GM23338 (cell line): ENCODE data around the gene CNTRL. TPM values are rescaled to one million over a fixed set of nuclear protein-coding genes. Genes with fewer than 3 reads are reported as not detected.
A peak's percentile ranks its signal among the peaks of the same experiment; 100 is the strongest.

ENCODE experiments used
- ATAC-seq: fragments of 200-7000 bp; cut with Tn5 transposase; 3 replicates; pipeline ENCODE4 v1.9.1; 2020
- DNase-seq: peaks from one replicate; pipeline ENCODE4 v3.0.0-alpha.2; 2015; ENCODE audit warnings: low spot score
- H2AFZ ChIP-seq: fragments of 200-600 bp; sonication (generic); 2 replicates; pipeline ENCODE4 v1.8.0; 2016; ENCODE audit warnings: antibody characterized with exemption, mild to moderate bottlenecking, moderate library complexity
- H3F3A ChIP-seq: fragments of 200-600 bp; sonication (generic); replicated peaks from 2 replicates; pipeline ENCODE4 v1.8.0; 2017; ENCODE audit warnings: antibody characterized with exemption, mixed run types, low read depth
- H3K27ac ChIP-seq: fragments of 200-600 bp; sonication (generic); 2 replicates; pipeline ENCODE4 v1.6.1; 2016; ENCODE audit warnings: low read depth
- H3K27me3 ChIP-seq: fragments of 200-600 bp; sonication (generic); 2 replicates; pipeline ENCODE4 v1.8.0; 2016; ENCODE audit warnings: mild to moderate bottlenecking, mixed run types, moderate library complexity; ENCODE audit not compliant: insufficient read depth
- H3K36me3 ChIP-seq: fragments of 200-600 bp; sonication (generic); 2 replicates; pipeline ENCODE4 v1.8.0; 2016; ENCODE audit warnings: mild to moderate bottlenecking; ENCODE audit not compliant: insufficient read depth
- H3K4me1 ChIP-seq: fragments of 200-600 bp; sonication (generic); 2 replicates; pipeline ENCODE4 v1.8.0; 2016; ENCODE audit warnings: mild to moderate bottlenecking, moderate library complexity; ENCODE audit not compliant: insufficient read depth
- H3K4me2 ChIP-seq: fragments of 200-600 bp; sonication (generic); 2 replicates; pipeline ENCODE4 v1.7.1; 2017; ENCODE audit warnings: mixed run types
- H3K4me3 ChIP-seq: fragments of 200-600 bp; sonication (generic); 2 replicates; pipeline ENCODE4 v1.6.1; 2016; ENCODE audit warnings: mixed run types
- H3K79me2 ChIP-seq: fragments of 200-600 bp; sonication (generic); replicated peaks from 2 replicates; pipeline ENCODE4 v1.8.0; 2017; ENCODE audit warnings: mild to moderate bottlenecking; ENCODE audit not compliant: insufficient read depth
- H3K9me2 ChIP-seq: fragments of 200-600 bp; sonication (generic); 2 replicates; pipeline ENCODE4 v1.8.0; 2017; ENCODE audit not compliant: insufficient read depth
- H4K20me1 ChIP-seq: fragments of 200-600 bp; sonication (generic); replicated peaks from 2 replicates; pipeline ENCODE4 v1.8.0; 2017; ENCODE audit warnings: mild to moderate bottlenecking; ENCODE audit not compliant: insufficient read depth
- H3K27ac Mint-ChIP-seq: 2 replicates; pipeline ENCODE4 v1.8.0; 2020; ENCODE audit warnings: inconsistent platforms, mild to moderate bottlenecking, moderate library complexity, mixed read lengths
- H3K27me3 Mint-ChIP-seq: 3 replicates; pipeline ENCODE4 v1.8.0; 2022; ENCODE audit warnings: low read depth, mild to moderate bottlenecking, moderate library complexity, mixed read lengths, inconsistent platforms; ENCODE audit not compliant: insufficient read depth, poor library complexity
- H3K36me3 Mint-ChIP-seq: 3 replicates; pipeline ENCODE4 v1.8.0; 2021; ENCODE audit warnings: low read depth, mild to moderate bottlenecking, inconsistent platforms, moderate library complexity, mixed read lengths
- H3K4me1 Mint-ChIP-seq: 3 replicates; pipeline ENCODE4 v1.8.0; 2020; ENCODE audit warnings: mild to moderate bottlenecking, inconsistent platforms, mixed read lengths
- H3K4me3 Mint-ChIP-seq: 3 replicates; pipeline ENCODE4 v1.8.0; 2021; ENCODE audit warnings: moderate library complexity, mild to moderate bottlenecking, inconsistent platforms, mixed read lengths
- H3K9me3 Mint-ChIP-seq: 3 replicates; pipeline ENCODE4 v1.8.0; 2020; ENCODE audit warnings: moderate library complexity, mild to moderate bottlenecking, inconsistent platforms, mixed read lengths
- CREB1 ChIP-seq: fragments of 250-450 bp; sonication (Bioruptor Pico); IDR thresholded peaks from 2 replicates; pipeline ENCODE4 v1.5.0; 2020; ENCODE audit warnings: low read depth, mild to moderate bottlenecking, moderate library complexity
- EZH2 ChIP-seq: fragments of 200-600 bp; sonication (generic); IDR thresholded peaks from one replicate; pipeline ENCODE4 v1.8.0; 2017; ENCODE audit warnings: antibody characterized with exemption, mild to moderate bottlenecking, low read depth; ENCODE audit not compliant: unreplicated experiment
- EZH2phosphoT487 ChIP-seq: fragments of 200-600 bp; sonication (generic); IDR thresholded peaks from one replicate; pipeline ENCODE4 v1.8.1; 2018; ENCODE audit warnings: antibody characterized with exemption; ENCODE audit not compliant: unreplicated experiment
- JUNB ChIP-seq: IDR thresholded peaks from one replicate; pipeline ENCODE4 v1.6.1; 2016; ENCODE audit warnings: antibody characterized with exemption; ENCODE audit not compliant: unreplicated experiment
- NANOG ChIP-seq: IDR thresholded peaks from 2 replicates; pipeline ENCODE4 v1.6.1; 2016; ENCODE audit warnings: antibody characterized with exemption, borderline replicate concordance
- POLR2AphosphoS5 ChIP-seq: IDR thresholded peaks from 2 replicates; pipeline ENCODE4 v1.6.1; 2016; ENCODE audit warnings: antibody characterized with exemption, low read depth
- STAT1 ChIP-seq: IDR thresholded peaks from one replicate; pipeline ENCODE4 v1.6.1; 2016; ENCODE audit warnings: antibody characterized with exemption; ENCODE audit not compliant: unreplicated experiment
- ZNF114 ChIP-seq: fragments of 250-450 bp; sonication (Bioruptor Pico); IDR thresholded peaks from 2 replicates; pipeline ENCODE4 v1.5.0; 2020; ENCODE audit warnings: mild to moderate bottlenecking, moderate library complexity
- polyA plus RNA-seq: library from polyadenylated mRNA; unstranded; fragments of >200 nt; fragmentation: Nextera tagmentation; extraction: Ambion mirVana; gene quantifications from 2 replicates; pipeline ENCODE4 v1.2.1, GENCODE V29; 2016
- total RNA-seq: library from RNA; depleted of rRNA; stranded (reverse); fragments of >200 nt; shearing (Covaris generic); gene quantifications from 2 replicates; pipeline ENCODE4 v1.2.3, GENCODE V29; 2014
- TF ChIP-seq, protein P1 (sequence below), 2 experiments: fragments of 200-600 bp in 1 of 2; sonication (generic) in 1 of 2; conservative IDR thresholded peaks; 2 replicates each; pipeline versions ENCODE4 v1.5.1 to v1.6.1; 2016 to 2017; ENCODE audit warnings: antibody characterized with exemption in 2 of 2, low read depth in 2 of 2, mild to moderate bottlenecking in 2 of 2, moderate library complexity in 1 of 2
- TF ChIP-seq, protein P2 (sequence below): IDR thresholded peaks from one replicate; pipeline ENCODE4 v1.6.1; 2018; ENCODE audit warnings: antibody characterized with exemption; ENCODE audit not compliant: unreplicated experiment

Gene CNTRL
- total and polyA plus RNA-seq, 2 experiments from 2014 or later, result 9.2 to 11.7 TPM

GRCh38 chr9:121184463-121184862 lies 109.7 kb downstream of the CNTRL start:
- TF ChIP-seq EZH2 (no peak), CREB1 (CRISPR knock-in tag) (no peak), JUNB (no peak), STAT1 (no peak), NANOG (no peak), POLR2AphosphoS5 (no peak)
- TF ChIP-seq, protein P1, sequence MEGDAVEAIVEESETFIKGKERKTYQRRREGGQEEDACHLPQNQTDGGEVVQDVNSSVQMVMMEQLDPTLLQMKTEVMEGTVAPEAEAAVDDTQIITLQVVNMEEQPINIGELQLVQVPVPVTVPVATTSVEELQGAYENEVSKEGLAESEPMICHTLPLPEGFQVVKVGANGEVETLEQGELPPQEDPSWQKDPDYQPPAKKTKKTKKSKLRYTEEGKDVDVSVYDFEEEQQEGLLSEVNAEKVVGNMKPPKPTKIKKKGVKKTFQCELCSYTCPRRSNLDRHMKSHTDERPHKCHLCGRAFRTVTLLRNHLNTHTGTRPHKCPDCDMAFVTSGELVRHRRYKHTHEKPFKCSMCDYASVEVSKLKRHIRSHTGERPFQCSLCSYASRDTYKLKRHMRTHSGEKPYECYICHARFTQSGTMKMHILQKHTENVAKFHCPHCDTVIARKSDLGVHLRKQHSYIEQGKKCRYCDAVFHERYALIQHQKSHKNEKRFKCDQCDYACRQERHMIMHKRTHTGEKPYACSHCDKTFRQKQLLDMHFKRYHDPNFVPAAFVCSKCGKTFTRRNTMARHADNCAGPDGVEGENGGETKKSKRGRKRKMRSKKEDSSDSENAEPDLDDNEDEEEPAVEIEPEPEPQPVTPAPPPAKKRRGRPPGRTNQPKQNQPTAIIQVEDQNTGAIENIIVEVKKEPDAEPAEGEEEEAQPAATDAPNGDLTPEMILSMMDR (conservative IDR thresholded peaks at IDR 0.05; ENCODE audit: low read depth in 2 of 2), result no peak
- peaks cover 9% of the 10 kb centered on the region; the same call in 1 of the 2 replicates for H4K20me1 ChIP-seq
- no peaks in the 10 kb centered on the region for H3F3A ChIP-seq
- H3K4me2 ChIP-seq, result no peak overlapping the region
- no peak overlapping the region for H3K4me3 ChIP-seq
- H3K27ac Mint-ChIP-seq, result peak overlapping the region; percentile 79; the same call in 1 of the 2 replicates
- no peak overlapping the region for H3K27ac ChIP-seq
- H3K4me3 Mint-ChIP-seq, result no peak overlapping the region
- H3K4me1 ChIP-seq, result no peaks in the 10 kb centered on the region
- no peaks in the 10 kb centered on the region for H3K9me2 ChIP-seq
- H2AFZ ChIP-seq, result no peak overlapping the region
- H3K79me2 ChIP-seq, result peaks cover 32% of the 10 kb centered on the region
- ATAC-seq, result no peak
- DNase-seq, result no peak
- H3K36me3 Mint-ChIP-seq, result peaks cover 17% of the 10 kb centered on the region; the same call in 2 of the 3 replicates
- no peaks in the 10 kb centered on the region for H3K27me3 Mint-ChIP-seq
- H3K9me3 Mint-ChIP-seq, result no peaks in the 10 kb centered on the region
- 0 out of 2 replicates have a peak, but pooled peaks cover 2% of the 10 kb centered on the region for H3K36me3 ChIP-seq
- peaks cover 5% of the 10 kb centered on the region; the same call in 2 of the 3 replicates for H3K4me1 Mint-ChIP-seq
- H3K27me3 ChIP-seq, result no peaks in the 10 kb centered on the region

DNA sequence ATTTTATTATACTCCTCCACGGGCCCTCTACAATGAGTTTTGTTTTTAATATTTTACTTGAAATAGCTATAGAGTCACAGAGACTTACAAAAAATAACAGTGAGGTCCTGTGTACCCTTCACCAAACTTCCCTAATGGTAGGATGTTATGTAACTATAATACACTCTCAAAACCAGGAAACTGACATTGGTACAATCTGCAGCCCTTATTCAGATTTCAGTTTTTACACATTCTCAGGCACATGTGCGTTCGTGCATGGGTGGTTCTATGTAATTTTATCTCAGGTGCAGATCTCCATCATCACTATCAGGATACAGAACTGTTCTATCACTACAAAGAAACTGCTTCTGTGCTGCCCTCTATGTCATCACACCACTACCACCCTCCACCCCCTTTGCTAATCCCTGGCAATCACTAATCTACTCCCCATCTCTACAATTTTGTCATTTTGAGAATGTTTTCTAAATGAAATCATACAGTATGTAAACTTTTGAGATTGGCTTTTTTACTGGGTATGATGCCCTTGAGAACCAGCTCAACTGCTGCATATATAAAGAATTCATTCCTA lies 110.5 kb downstream of the CNTRL start:
- no peak overlapping the region for H3K4me3 ChIP-seq
- H3K27ac ChIP-seq, result no peak overlapping the region
- H3K27ac Mint-ChIP-seq, result no peak overlapping the region
- peaks cover 40% of the 10 kb centered on the region for H3K79me2 ChIP-seq
- DNase-seq (no peak), ATAC-seq (no peak)
- H3K9me3 Mint-ChIP-seq, result no peaks in the 10 kb centered on the region
- H3K27me3 Mint-ChIP-seq, result no peaks in the 10 kb centered on the region
- 0 out of 2 replicates have a peak, but pooled peaks cover 2% of the 10 kb centered on the region for H3K36me3 ChIP-seq
- H3K4me2 ChIP-seq, result no peak overlapping the region
- no peak for TF ChIP-seq ZNF114 (CRISPR knock-in tag)
- no peak for TF ChIP-seq EZH2phosphoT487
- TF ChIP-seq, protein P2, sequence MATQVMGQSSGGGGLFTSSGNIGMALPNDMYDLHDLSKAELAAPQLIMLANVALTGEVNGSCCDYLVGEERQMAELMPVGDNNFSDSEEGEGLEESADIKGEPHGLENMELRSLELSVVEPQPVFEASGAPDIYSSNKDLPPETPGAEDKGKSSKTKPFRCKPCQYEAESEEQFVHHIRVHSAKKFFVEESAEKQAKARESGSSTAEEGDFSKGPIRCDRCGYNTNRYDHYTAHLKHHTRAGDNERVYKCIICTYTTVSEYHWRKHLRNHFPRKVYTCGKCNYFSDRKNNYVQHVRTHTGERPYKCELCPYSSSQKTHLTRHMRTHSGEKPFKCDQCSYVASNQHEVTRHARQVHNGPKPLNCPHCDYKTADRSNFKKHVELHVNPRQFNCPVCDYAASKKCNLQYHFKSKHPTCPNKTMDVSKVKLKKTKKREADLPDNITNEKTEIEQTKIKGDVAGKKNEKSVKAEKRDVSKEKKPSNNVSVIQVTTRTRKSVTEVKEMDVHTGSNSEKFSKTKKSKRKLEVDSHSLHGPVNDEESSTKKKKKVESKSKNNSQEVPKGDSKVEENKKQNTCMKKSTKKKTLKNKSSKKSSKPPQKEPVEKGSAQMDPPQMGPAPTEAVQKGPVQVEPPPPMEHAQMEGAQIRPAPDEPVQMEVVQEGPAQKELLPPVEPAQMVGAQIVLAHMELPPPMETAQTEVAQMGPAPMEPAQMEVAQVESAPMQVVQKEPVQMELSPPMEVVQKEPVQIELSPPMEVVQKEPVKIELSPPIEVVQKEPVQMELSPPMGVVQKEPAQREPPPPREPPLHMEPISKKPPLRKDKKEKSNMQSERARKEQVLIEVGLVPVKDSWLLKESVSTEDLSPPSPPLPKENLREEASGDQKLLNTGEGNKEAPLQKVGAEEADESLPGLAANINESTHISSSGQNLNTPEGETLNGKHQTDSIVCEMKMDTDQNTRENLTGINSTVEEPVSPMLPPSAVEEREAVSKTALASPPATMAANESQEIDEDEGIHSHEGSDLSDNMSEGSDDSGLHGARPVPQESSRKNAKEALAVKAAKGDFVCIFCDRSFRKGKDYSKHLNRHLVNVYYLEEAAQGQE, result no peak
- peaks cover 17% of the 10 kb centered on the region; the same call in 2 of the 3 replicates for H3K36me3 Mint-ChIP-seq
- no peaks in the 10 kb centered on the region for H3F3A ChIP-seq
- no peaks in the 10 kb centered on the region for H3K9me2 ChIP-seq
- H3K4me1 Mint-ChIP-seq, result peaks cover 5% of the 10 kb centered on the region; the same call in 2 of the 3 replicates
- no peak overlapping the region for H2AFZ ChIP-seq
- no peaks in the 10 kb centered on the region for H3K4me1 ChIP-seq
- no peaks in the 10 kb centered on the region for H3K27me3 ChIP-seq
- H3K4me3 Mint-ChIP-seq, result no peak overlapping the region
- H4K20me1 ChIP-seq, result peaks cover 9% of the 10 kb centered on the region; the same call in 1 of the 2 replicates
